HepG2 (cell line): ENCODE measurements around the gene KITLG. TPM values are rescaled to one million over a fixed set of nuclear protein-coding genes. Genes with fewer than 3 reads are reported as not detected.

ENCODE experiments used
- ATAC-seq: fragments of 200-7000 bp; cut with Tn5 transposase; 3 replicates; pipeline ENCODE4 v1.9.1; 2020; ENCODE audit warnings: mild to moderate bottlenecking, moderate library complexity
- BruUV-seq: library from RNA; stranded (reverse); fragments of 400-500 nt; replicated peaks from 2 replicates; lab custom pipeline; 2021; lab: Mats Ljungman, UMichigan
- CTCF ChIA-PET: fragments of 300-600 bp; formaldehyde crosslinking; extraction: SDS; loops from one replicate; lab custom pipeline; 2021; ENCODE audit warnings: low total read pairs, inconsistent platforms, low intra/inter-chr PET ratio; lab: Yijun Ruan, JAX
- POLR2A ChIA-PET: fragments of 350-600 bp; sonication (Branson Sonifier 250); formaldehyde crosslinking; loops from one replicate; lab custom pipeline; 2020; ENCODE audit warnings: antibody characterized with exemption, inconsistent platforms; lab: Yijun Ruan, JAX
- DNase-seq: peaks from one replicate; pipeline ENCODE4 v3.0.0-alpha.2; 2015; ENCODE audit warnings: low spot score
- FAIRE-seq: peaks from 3 replicates; lab custom pipeline; 2011; peaks lifted over from hg19 to GRCh38; lab: Jason Lieb, UNC
- H2AFZ ChIP-seq: one replicate; pipeline ENCODE4 v1.6.1; 2011; ENCODE audit warnings: low read length, inconsistent platforms
- H3K27ac ChIP-seq: fragments of 300-600 bp; 3 replicates; pipeline ENCODE4 v1.8.0; 2011; ENCODE audit warnings: mixed run types, mild to moderate bottlenecking, mixed read lengths, low read length, inconsistent platforms; ENCODE audit not compliant: insufficient read depth; ENCODE audit errors: extremely low read length
- H3K27me3 ChIP-seq, 2 experiments: fragments of 200-600 bp in 1 of 2; 2 replicates in 1 of 2; 3 replicates in 1 of 2; pipeline versions ENCODE4 v1.6.0 to v1.8.0; 2011; ENCODE audit warnings: low read length in 2 of 2, mild to moderate bottlenecking in 2 of 2, moderate library complexity in 2 of 2, inconsistent platforms in 1 of 2; ENCODE audit not compliant: insufficient read depth in 2 of 2, control insufficient read depth in 1 of 2
- H3K36me3 ChIP-seq, 2 experiments: fragments of 200-600 bp in 1 of 2; replicated peaks in 1 of 2; 2 replicates in 1 of 2; 3 replicates in 1 of 2; pipeline versions ENCODE4 v1.5.1 to v1.8.0; 2011; ENCODE audit warnings: low read length in 2 of 2, inconsistent platforms in 1 of 2; ENCODE audit not compliant: insufficient read depth in 2 of 2, control insufficient read depth in 1 of 2
- H3K4me1 ChIP-seq: 2 replicates; pipeline ENCODE4 v1.5.1; 2012; ENCODE audit warnings: low read length, inconsistent platforms; ENCODE audit not compliant: insufficient read depth
- H3K4me2 ChIP-seq: 2 replicates; pipeline ENCODE4 v1.6.0; 2011; ENCODE audit warnings: low read depth, low read length, inconsistent platforms
- H3K4me3 ChIP-seq, 3 experiments: fragments of 200-600 bp in 1 of 3; sonication (generic), shearing (Covaris generic) in 1 of 3; replicated peaks in 1 of 3; 2 replicates each; pipeline ENCODE4 v1.5.1; 2011 to 2016; ENCODE audit warnings: low read length in 3 of 3, inconsistent platforms in 2 of 3, low read depth in 2 of 3, mild to moderate bottlenecking in 2 of 3, control low read depth in 1 of 3, mixed read lengths in 1 of 3; ENCODE audit not compliant: insufficient read depth in 1 of 3
- H3K79me2 ChIP-seq: one replicate; pipeline ENCODE4 v1.6.1; 2011; ENCODE audit warnings: low read length, inconsistent platforms; ENCODE audit not compliant: insufficient read depth
- H3K9ac ChIP-seq: 2 replicates; pipeline ENCODE4 v1.6.0; 2011; ENCODE audit warnings: mild to moderate bottlenecking, low read depth, low read length, inconsistent platforms; ENCODE audit not compliant: insufficient read depth
- H3K9me3 ChIP-seq: 2 replicates; pipeline ENCODE4 v1.5.1; 2012; ENCODE audit warnings: mild to moderate bottlenecking, low read length
- H4K20me1 ChIP-seq: 2 replicates; pipeline ENCODE4 v1.6.0; 2011; ENCODE audit warnings: inconsistent platforms, mild to moderate bottlenecking, low read length, moderate library complexity; ENCODE audit not compliant: insufficient read depth
- ELK4 ChIP-seq: sonication (generic); formaldehyde crosslinking; IDR thresholded peaks from 2 replicates; pipeline ENCODE4 v1.9.0; 2021; ENCODE audit warnings: missing genetic modification reagents, borderline replicate concordance
- FOXM1 ChIP-seq: sonication (generic); formaldehyde crosslinking; IDR thresholded peaks from 2 replicates; pipeline ENCODE4 v1.5.0; 2020; ENCODE audit warnings: missing genetic modification reagents
- HHEX ChIP-seq: IDR thresholded peaks from 2 replicates; pipeline ENCODE4 v1.6.1; 2016; ENCODE audit warnings: control low read depth
- PRPF4 ChIP-seq: fragments of 200-400 bp; formaldehyde crosslinking; IDR thresholded peaks from 2 replicates; pipeline ENCODE4 v1.6.1; 2016; ENCODE audit warnings: low read length, low read depth; ENCODE audit not compliant: poor library complexity, severe bottlenecking
- SOX13 ChIP-seq, 3 experiments: fragments of 450-650 bp in 1 of 3; sonication (generic) in 1 of 3; formaldehyde crosslinking in 1 of 3; IDR thresholded peaks in 2 of 3; conservative IDR thresholded peaks in 1 of 3; 2 replicates each; pipeline versions ENCODE4 v1.5.0 to v1.6.1; 2016 to 2020; ENCODE audit warnings: antibody characterized with exemption in 1 of 3, mild to moderate bottlenecking in 1 of 3, missing compliant biosample characterization in 1 of 3, missing genetic modification reagents in 1 of 3, moderate library complexity in 1 of 3
- SP140L ChIP-seq: sonication (generic); formaldehyde crosslinking; IDR thresholded peaks from 2 replicates; pipeline ENCODE4 v1.4.0; 2020; ENCODE audit warnings: missing genetic modification reagents, borderline replicate concordance
- XBP1 ChIP-seq: sonication (generic); formaldehyde crosslinking; IDR thresholded peaks from 2 replicates; pipeline ENCODE4 v1.5.0; 2020; ENCODE audit warnings: missing genetic modification reagents
- YEATS2 ChIP-seq: sonication (generic); formaldehyde crosslinking; IDR thresholded peaks from 2 replicates; pipeline ENCODE4 v1.4.0; 2020; ENCODE audit warnings: missing genetic modification reagents, borderline replicate concordance
- ZBED4 ChIP-seq: sonication (generic); formaldehyde crosslinking; IDR thresholded peaks from 2 replicates; pipeline ENCODE4 v1.4.0; 2020; ENCODE audit warnings: missing genetic modification reagents, borderline replicate concordance
- ZNF101 ChIP-seq: sonication (generic); formaldehyde crosslinking; IDR thresholded peaks from 2 replicates; pipeline ENCODE4 v1.4.0; 2020; ENCODE audit warnings: mild to moderate bottlenecking, low read depth, missing genetic modification reagents, borderline replicate concordance
- ZNF513 ChIP-seq: sonication (generic); formaldehyde crosslinking; conservative IDR thresholded peaks from 2 replicates; pipeline ENCODE4 v1.5.0; 2020; ENCODE audit warnings: missing genetic modification reagents
- ZNF572 ChIP-seq: sonication (generic); formaldehyde crosslinking; IDR thresholded peaks from 2 replicates; pipeline ENCODE4 v1.5.1; 2020; ENCODE audit warnings: mild to moderate bottlenecking, missing genetic modification reagents
- ZNF746 ChIP-seq: sonication (generic); formaldehyde crosslinking; IDR thresholded peaks from 2 replicates; pipeline ENCODE4 v1.8.0; 2022; ENCODE audit warnings: mild to moderate bottlenecking, missing genetic modification reagents
- ZNF878 ChIP-seq: sonication (generic); formaldehyde crosslinking; IDR thresholded peaks from 2 replicates; pipeline ENCODE4 v1.8.1; 2023; ENCODE audit warnings: mild to moderate bottlenecking, missing genetic modification reagents, moderate library complexity
- WGBS: methylation state at CpG from one replicate; pipeline ENCODE4 v1.1.6; 2017; ENCODE audit warnings: low lambda C conversion rate; 5-methylcytosine and 5-hydroxymethylcytosine counted together
- in situ Hi-C: cut with HindIII; loops from 2 replicates; pipeline ENCODE4 v1.10.0; 2017; ENCODE audit warnings: low pct_unique_long_range_greater_than_20kb; ENCODE audit not compliant: extremely low pct_ligation_motif_present
- intact Hi-C: fragments of 100-400 bp; cut with micrococcal nuclease; formaldehyde crosslinking; loops from one replicate; pipeline ENCODE4 v1.10.0; 2022; ENCODE audit not compliant: unreplicated experiment
- polyA plus RNA-seq, 8 experiments: library from polyadenylated mRNA; depleted of rRNA in 3 of 8; stranded (reverse) in 7 of 8; unstranded in 1 of 8; fragments of >200 nt; fragmentation: Illumina TruSeq in 4 of 8; extraction: Trizol in 4 of 8; gene quantifications; 2 replicates each; pipeline versions ENCODE4 v1.2.1 to v1.2.3, GENCODE V29; 2011 to 2016; ENCODE audit warnings: low read depth in 4 of 8, missing spikeins in 1 of 8, mixed read lengths in 1 of 8; ENCODE audit not compliant: insufficient read depth in 1 of 8
- total RNA-seq, 5 experiments: library from RNA; depleted of rRNA; stranded (reverse); fragments of >200 nt; fragmentation: Illumina TruSeq; extraction: Trizol; gene quantifications; 2 replicates each; pipeline ENCODE4 v1.2.3, GENCODE V29; 2016; ENCODE audit warnings: low read depth in 1 of 5

KITLG gene
- total and polyA plus RNA-seq, 2 of the 13 experiments (the other 11 are each of a cell fraction or from before 2014, with no cell fraction given): 0.66 to 4.3 TPM

GRCh38 chr12:88509851-88510250, 70.4 kb downstream of the KITLG start:
- Histone ChIP-seq H3K9me3 (no peaks in the 10 kb centered on the region), H3K27me3 (no peaks in the 10 kb centered on the region), H3K4me2 (no peak overlapping the region), H3K4me1 (no peaks in the 10 kb centered on the region), H3K36me3 (0 out of 5 replicates have a peak, but pooled peaks cover 0 to 3% of the 10 kb centered on the region in 2 experiments), H2AFZ (no peak overlapping the region), H3K27ac (no peak overlapping the region), H3K79me2 (no peaks in the 10 kb centered on the region), H4K20me1 (no peaks in the 10 kb centered on the region), H3K4me3 (no peak overlapping the region), H3K9ac (no peak overlapping the region)
- DNase-seq (no peak), ATAC-seq (no peak), FAIRE-seq (no peak)
- ChIA-PET POLR2A (no interaction called here), CTCF (no interaction called here)
- no TSS peak for BruUV-seq
- TF ChIP-seq ZBED4 (CRISPR knock-in tag) (no peak), HHEX (CRISPR knock-in tag) (no peak), ZNF101 (no peak), ZNF572 (CRISPR knock-in tag) (no peak), ELK4 (CRISPR knock-in tag) (no peak), ZNF878 (CRISPR knock-in tag) (no peak), SP140L (CRISPR knock-in tag) (no peak), XBP1 (no peak), ZNF513 (no peak), FOXM1 (CRISPR knock-in tag) (no peak), ZNF746 (CRISPR knock-in tag) (no peak), YEATS2 (CRISPR knock-in tag) (no peak), PRPF4 (no peak), SOX13 (IDR thresholded peaks at IDR 0.05) (no peak), SOX13 (CRISPR knock-in tag; conservative IDR thresholded peaks at IDR 0.05 in 1 of 2, IDR thresholded peaks at IDR 0.05 in 1 of 2) (no peak)
- intact Hi-C loops (no loop called here), in situ Hi-C loops (no loop called here)
- 75% methylated on average over 2 of the region's 2 CpGs for WGBS
